HUES48 (cell line): ENCODE results near the gene C21orf58.
A peak's percentile ranks its signal among the peaks of the same experiment; 100 is the strongest.

Experiments used
- H3K27ac ChIP-seq: one replicate; pipeline ENCODE4 v1.7.0; 2013; ENCODE audit warnings: low read depth, low read length, inconsistent platforms
- H3K27me3 ChIP-seq: 2 replicates; pipeline ENCODE4 v1.6.1; 2013; ENCODE audit warnings: mild to moderate bottlenecking, low read length; ENCODE audit not compliant: control insufficient read depth, insufficient read depth
- H3K36me3 ChIP-seq: 2 replicates; pipeline ENCODE4 v1.6.1; 2013; ENCODE audit warnings: low read length; ENCODE audit not compliant: control insufficient read depth, insufficient read depth
- H3K4me1 ChIP-seq: 2 replicates; pipeline ENCODE4 v1.6.1; 2013; ENCODE audit warnings: mild to moderate bottlenecking, low read length; ENCODE audit not compliant: control insufficient read depth, insufficient read depth
- H3K4me3 ChIP-seq: 2 replicates; pipeline ENCODE4 v1.5.1; 2013; ENCODE audit warnings: mild to moderate bottlenecking, low read depth, low read length
- H3K9ac ChIP-seq: 2 replicates; pipeline ENCODE4 v1.6.1; 2013; ENCODE audit warnings: mild to moderate bottlenecking, low read depth, low read length, moderate library complexity
- H3K9me3 ChIP-seq: 2 replicates; pipeline ENCODE4 v1.6.1; 2013; ENCODE audit warnings: low read length; ENCODE audit not compliant: control insufficient read depth, insufficient read depth

C21orf58 gene

DNA sequence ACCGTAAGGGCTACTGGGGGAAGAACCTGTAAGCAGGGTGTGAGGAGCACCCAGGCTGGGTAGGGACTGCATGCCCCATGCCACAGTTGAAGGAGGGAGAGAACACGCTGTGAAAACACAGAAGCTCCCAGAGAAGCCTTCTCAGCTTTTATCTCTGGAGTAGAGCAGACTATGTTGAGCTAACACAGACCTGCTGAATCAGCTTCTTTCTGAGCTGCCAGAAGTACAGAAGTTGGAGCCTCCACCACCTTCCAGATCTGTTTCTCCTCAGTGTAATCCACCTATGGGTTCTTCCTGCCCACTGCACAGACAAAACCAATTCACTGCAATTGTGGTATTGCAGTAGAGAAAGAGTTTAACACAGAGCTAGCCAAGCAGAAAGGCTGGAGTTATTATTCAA is 32.1 kb downstream of the C21orf58 start:
- Histone ChIP-seq H3K27ac (no peak overlapping the region), H3K36me3 (peaks cover 12% of the 10 kb centered on the region), H3K4me1 (peaks cover 16% of the 10 kb centered on the region), H3K9ac (no peak overlapping the region), H3K27me3 (no peaks in the 10 kb centered on the region), H3K9me3 (no peaks in the 10 kb centered on the region), H3K4me3 (no peak overlapping the region)

DNA sequence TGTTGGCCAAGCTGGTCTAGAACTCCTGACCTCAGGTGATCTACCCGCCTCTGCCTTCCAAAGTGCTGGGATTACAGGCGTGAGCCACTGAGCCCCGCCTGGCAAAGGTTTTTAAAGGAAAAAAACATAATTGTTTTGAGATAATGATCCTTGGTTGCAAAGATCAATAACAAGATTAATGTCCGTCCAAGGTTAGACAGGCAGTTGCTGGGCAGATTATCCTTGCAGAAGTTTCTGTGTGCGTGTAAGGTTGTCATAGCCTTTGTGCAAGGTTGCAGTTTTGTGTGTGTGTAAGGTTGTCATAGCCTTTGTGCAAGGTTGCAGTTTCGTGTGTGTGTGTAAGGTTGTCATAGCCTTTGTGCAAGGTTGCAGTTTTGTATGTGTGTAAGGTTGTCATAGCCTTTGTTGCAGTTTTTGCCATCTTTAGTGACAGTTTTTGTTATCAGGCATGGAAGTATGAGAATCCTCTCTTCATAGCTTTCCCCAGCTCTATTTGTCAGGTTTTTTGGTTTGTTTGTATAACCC is 34.0 kb downstream of the C21orf58 start:
- H3K27me3 ChIP-seq: no peaks in the 10 kb centered on the region
- H3K9ac ChIP-seq: no peak overlapping the region
- no peak overlapping the region for H3K27ac ChIP-seq
- H3K36me3 ChIP-seq: peaks cover 16% of the 10 kb centered on the region
- peaks cover 17% of the 10 kb centered on the region for H3K4me1 ChIP-seq
- no peak overlapping the region for H3K4me3 ChIP-seq
- no peaks in the 10 kb centered on the region for H3K9me3 ChIP-seq

DNA sequence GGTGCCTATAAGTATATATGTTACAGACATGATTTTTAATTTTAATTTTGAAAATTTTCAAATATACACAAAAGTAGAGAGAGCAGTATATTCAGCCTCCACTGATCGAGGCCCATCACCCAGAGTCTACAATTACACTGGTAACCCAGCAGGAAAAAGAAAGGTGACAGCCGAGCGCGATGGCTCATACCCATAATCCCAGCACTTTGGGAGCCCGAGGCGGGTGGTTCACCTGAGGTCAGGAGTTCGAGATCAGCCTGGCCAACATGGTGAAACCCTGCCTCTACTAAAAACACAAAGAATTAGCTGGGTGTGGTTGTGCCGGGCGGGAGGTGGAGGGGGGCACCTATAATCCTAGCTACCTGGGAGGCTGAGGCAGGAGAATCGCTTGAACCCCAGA is 36.1 kb downstream of the C21orf58 start:
- Histone ChIP-seq H3K36me3 (peaks cover 30% of the 10 kb centered on the region), H3K9ac (no peak overlapping the region), H3K4me3 (peak overlapping the region; percentile 85; the same call in 1 of the 2 replicates), H3K4me1 (peaks cover 26% of the 10 kb centered on the region), H3K27ac (no peak overlapping the region), H3K9me3 (no peaks in the 10 kb centered on the region), H3K27me3 (no peaks in the 10 kb centered on the region)

DNA sequence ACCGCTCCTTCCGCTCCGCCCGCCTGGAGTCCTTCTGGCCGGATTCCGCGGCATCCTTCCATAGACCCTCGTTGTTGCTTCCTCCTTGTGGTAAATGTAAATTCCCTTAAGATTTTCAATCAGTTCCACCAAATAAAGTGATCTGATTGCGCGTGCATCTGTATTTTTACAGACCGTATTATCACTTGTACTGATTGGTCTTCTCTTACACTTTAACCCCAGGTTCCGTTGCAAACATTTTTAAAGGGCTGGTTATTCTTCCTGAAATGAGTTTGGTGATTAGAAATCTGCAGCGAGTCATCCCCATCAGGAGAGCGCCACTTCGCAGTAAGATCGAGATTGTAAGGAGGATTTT is 37.0 kb downstream of the C21orf58 start:
- Histone ChIP-seq H3K4me1 (peaks cover 26% of the 10 kb centered on the region), H3K27ac (peak overlapping the region; percentile 98), H3K9ac (peak overlapping the region; percentile 71), H3K9me3 (no peaks in the 10 kb centered on the region), H3K36me3 (peaks cover 31% of the 10 kb centered on the region), H3K4me3 (peak overlapping the region; percentile 85), H3K27me3 (no peaks in the 10 kb centered on the region)

DNA sequence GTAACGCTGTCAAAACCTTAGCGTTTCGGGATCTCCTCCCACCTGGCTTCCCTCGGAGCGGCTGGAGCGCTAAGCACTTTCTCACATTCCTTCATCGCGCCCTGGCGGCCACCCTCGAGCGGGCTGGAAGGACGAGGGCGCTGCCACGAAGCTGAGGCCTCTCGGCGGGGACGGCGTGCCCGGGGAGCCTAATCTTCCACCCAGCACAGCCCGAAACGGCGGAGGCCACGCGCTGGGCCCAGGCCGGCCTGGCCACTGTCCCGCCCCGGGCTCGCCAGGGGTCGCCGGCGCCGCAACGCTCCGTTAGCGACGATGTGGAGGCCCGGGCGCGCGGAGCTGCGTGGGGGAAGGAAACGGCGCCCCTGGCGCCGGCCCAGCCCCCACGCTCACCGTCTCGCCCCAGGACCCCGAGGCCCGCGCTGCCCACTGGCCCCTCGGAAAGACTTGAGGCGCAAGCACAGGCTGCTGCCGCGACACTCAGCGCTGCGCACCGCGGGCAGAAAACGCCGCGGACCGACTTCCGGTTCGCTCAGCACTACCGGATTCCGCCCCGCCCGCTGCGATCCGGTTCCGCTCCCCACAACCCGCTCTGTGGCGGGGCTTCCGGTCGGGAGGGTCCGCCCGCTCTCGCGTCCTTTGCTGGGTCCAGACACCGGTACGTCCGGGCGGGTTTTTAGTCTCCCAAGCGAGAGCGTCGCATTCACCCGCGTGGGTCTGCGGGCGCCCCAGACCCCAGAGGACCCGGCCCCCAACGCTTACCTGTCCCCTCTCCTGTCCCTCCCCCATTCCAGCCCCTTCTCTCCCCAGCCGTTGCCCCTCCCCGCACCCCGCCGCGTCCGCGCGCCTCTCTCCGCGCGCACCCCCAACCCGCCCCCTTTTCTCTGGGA is 37.7 kb downstream of the C21orf58 start, which contains the start of gene YBEY:
TSS of gene YBEY (plus strand) at position 582 of the 887 bp plus-strand sequence. CDS start 572 bp downstream, outside the sequence.
- Histone ChIP-seq H3K27ac (peak within 1 kb of the TSS; percentile 98), H3K9me3 (no peaks in the 10 kb centered on the region), H3K4me1 (peaks cover 26% of the 10 kb centered on the region), H3K36me3 (peaks cover 31% of the 10 kb centered on the region), H3K4me3 (peak within 1 kb of the TSS; percentile 85), H3K9ac (peak within 1 kb of the TSS; percentile 80), H3K27me3 (no peaks in the 10 kb centered on the region)

DNA sequence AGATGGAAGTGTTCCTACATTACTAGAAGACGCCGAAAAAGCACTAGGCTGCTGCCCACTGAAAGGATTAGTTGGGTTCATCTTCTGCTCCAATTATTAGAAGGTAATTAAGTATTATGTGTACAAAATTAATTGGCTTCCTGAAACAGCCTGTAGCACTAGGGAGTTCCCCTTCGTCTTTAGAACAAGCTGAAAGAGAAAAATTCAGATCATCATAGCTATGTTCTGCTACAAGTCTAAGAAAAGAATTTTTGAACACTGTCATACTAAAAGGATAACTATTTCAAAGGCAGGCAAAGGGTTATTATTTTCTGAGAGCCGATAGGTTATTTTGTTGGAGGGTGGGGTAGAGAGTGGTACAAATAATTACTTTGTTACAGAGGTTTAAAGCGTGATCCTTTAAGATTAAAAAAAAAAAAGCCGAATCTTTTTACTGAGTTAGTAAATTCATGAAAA is 38.4 kb downstream of the C21orf58 start, which contains the start of gene MCM3AP:
TSS of gene MCM3AP (minus strand) at position 406 of the 456 bp plus-strand sequence. CDS start at position 81, 325 bp downstream.
- Histone ChIP-seq H3K9ac (peak within 1 kb of the TSS; percentile 80), H3K4me3 (peak within 1 kb of the TSS; percentile 85), H3K9me3 (no peaks in the 10 kb centered on the region), H3K36me3 (peaks cover 37% of the 10 kb centered on the region), H3K27me3 (no peaks in the 10 kb centered on the region), H3K27ac (peak within 1 kb of the TSS; percentile 98), H3K4me1 (peaks cover 26% of the 10 kb centered on the region)

DNA sequence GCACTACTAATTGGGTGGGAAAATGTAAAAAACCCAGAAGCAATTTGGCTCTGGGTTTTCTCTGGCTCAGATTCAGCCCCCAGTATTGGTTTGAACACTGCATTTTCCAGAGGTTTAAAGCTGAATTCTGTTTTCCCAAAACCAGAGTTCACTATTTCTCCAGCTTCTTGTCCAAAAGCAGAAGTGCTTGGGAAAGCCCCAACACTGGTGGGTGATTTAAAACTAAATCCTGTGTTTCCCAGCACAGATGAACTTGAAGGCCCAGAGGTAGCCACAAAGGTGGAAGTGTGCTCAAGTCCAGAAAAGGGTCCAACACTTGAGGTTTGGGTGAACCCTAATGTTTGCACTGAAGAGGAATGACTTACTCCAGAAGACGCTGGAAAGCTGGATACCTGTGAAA is 38.9 kb downstream of the C21orf58 start:
- H3K27me3 ChIP-seq: no peaks in the 10 kb centered on the region
- no peaks in the 10 kb centered on the region for H3K9me3 ChIP-seq
- H3K27ac ChIP-seq: no peak overlapping the region
- peaks cover 26% of the 10 kb centered on the region for H3K4me1 ChIP-seq
- peak overlapping the region; percentile 85 for H3K4me3 ChIP-seq
- peaks cover 42% of the 10 kb centered on the region for H3K36me3 ChIP-seq
- H3K9ac ChIP-seq: no peak overlapping the region

DNA sequence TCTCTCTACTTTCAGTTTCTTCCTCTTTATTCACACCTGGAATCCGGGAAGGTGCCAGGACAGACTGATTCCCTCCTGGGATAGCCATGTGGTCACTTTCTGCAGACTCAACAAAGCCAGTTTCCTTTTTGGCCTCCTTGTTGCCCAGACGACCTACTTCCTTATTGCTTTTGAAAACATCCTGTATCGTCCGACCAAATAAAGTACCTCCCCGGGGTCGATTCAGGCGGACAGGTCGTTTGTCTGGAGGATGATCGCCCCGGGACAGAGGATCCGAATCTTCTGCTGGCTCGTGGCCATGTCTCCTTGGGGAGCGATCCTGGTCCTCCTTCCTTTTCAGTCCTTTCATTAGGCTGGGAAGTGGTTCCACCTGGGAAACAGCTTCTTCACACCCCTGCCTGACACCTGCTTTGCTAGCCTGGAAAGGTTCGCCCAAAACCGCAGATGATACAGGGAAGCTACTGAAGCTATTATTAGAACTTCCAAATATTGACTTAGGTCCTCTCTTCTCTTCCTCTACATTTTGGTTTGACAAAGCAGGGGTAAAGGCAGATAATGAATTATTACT is 39.5 kb downstream of the C21orf58 start:
- Histone ChIP-seq H3K27ac (no peak overlapping the region), H3K4me3 (peak overlapping the region; percentile 46; the same call in 1 of the 2 replicates), H3K27me3 (no peaks in the 10 kb centered on the region), H3K4me1 (peaks cover 25% of the 10 kb centered on the region), H3K36me3 (peaks cover 47% of the 10 kb centered on the region), H3K9ac (no peak overlapping the region), H3K9me3 (no peaks in the 10 kb centered on the region)

DNA sequence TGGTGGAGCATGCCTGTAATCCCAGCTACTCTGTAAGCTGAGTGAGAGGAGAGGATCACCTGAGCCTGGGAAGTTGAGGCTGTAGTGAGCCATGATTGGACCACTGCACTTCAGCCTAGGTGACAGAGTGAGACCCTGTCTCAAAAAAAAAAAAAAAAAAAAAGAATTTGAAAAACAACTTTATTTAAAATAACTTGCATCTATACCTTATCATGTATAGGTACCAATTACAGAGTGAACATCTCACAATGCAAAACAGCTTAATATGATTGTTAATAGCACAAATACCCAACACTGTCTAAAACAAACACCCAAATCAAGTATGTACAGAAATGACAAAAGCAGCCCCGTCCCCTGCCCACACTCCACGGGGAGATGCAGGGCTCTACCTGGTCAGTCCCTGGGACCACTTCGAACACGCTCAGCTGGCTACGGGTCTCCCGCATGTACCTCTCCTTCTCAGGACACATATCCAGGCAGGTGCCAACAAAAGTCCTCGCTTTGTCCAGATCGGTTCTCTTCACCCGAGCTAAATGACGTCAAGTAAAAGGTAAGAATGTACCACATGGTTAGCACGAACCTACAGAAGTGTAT is 48.8 kb downstream of the C21orf58 start:
- Histone ChIP-seq H3K9me3 (no peaks in the 10 kb centered on the region), H3K27ac (no peak overlapping the region), H3K36me3 (peaks cover 95% of the 10 kb centered on the region), H3K27me3 (no peaks in the 10 kb centered on the region), H3K4me3 (no peak overlapping the region), H3K4me1 (no peaks in the 10 kb centered on the region), H3K9ac (no peak overlapping the region)

DNA sequence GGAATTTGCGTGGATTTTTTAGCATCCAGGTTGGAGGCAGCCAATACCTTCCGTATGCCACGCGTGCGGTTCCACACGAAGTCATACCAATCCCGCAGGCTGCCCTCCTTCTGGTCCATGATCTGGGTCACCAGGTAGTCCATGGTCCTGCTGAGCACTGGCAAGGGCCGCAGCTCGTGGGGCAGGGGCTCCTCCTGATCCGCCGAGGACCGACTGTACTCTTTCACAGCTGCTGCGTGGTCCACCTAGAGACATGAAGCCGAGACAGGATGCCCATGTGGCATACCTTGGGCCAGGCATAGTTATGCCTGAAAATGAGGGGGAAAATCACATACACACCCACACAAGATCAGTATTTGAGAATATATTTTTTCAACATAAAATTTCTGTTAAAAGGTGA is 50.3 kb downstream of the C21orf58 start:
- Histone ChIP-seq H3K4me1 (no peaks in the 10 kb centered on the region), H3K4me3 (no peak overlapping the region), H3K36me3 (peaks cover 97% of the 10 kb centered on the region), H3K27ac (no peak overlapping the region), H3K9me3 (no peaks in the 10 kb centered on the region), H3K9ac (no peak overlapping the region), H3K27me3 (no peaks in the 10 kb centered on the region)
